ENCODE data around the gene AMPH. TPM values are rescaled to one million over a fixed set of nuclear protein-coding genes. Genes with fewer than 3 reads are reported as not detected.
"Not testable (repeated sequence)": the region's sequence is repeated elsewhere in the genome, so short reads cannot be mapped to it uniquely, and the experiment has no call there.

AMPH gene
- total RNA-seq, 1 experiment from 2014 or later: not detected

GRCh38 chr7:38632411-38632810, 1.2 kb upstream of the AMPH start:
- in situ Hi-C loops (cut with HindIII; ENCODE audit: low pct_unique_long_range_greater_than_20kb, low sequenced_read_pairs): no loop called here
- DNase-seq (ENCODE audit: low read depth): no peak

GRCh38 chr7:38629651-38630510, 1.3 kb downstream of the AMPH start:
- DNase-seq (ENCODE audit: low read depth): peak; percentile 1
- in situ Hi-C loops (cut with HindIII; ENCODE audit: low pct_unique_long_range_greater_than_20kb, low sequenced_read_pairs): no loop called here

GRCh38 chr7:38628630-38629385, 2.4 kb downstream of the AMPH start:
- in situ Hi-C loops (cut with HindIII; ENCODE audit: low pct_unique_long_range_greater_than_20kb, low sequenced_read_pairs): no loop called here
- DNase-seq (ENCODE audit: low read depth): no peak

- DNase-seq (ENCODE audit: low read depth): no peak
Measured at GRCh38 chr7:38625866-38626265, 5.3 kb downstream of the AMPH start.

GRCh38 chr7:38615665-38616064, 15.5 kb downstream of the AMPH start:
- in situ Hi-C loops (cut with HindIII; ENCODE audit: low pct_unique_long_range_greater_than_20kb, low sequenced_read_pairs): no loop called here
- no peak for DNase-seq (ENCODE audit: low read depth)

More at GRCh38 chr7:38625866-38626265, 5.3 kb downstream of the AMPH start:
- in situ Hi-C loops (cut with HindIII; ENCODE audit: low pct_unique_long_range_greater_than_20kb, low sequenced_read_pairs): no loop called here

- no peak for DNase-seq (ENCODE audit: low read depth)
- in situ Hi-C loops (cut with HindIII; ENCODE audit: low pct_unique_long_range_greater_than_20kb, low sequenced_read_pairs): no loop called here
Measured at GRCh38 chr7:38607466-38607865, 23.7 kb downstream of the AMPH start.

GRCh38 chr7:38600741-38601140, 30.4 kb downstream of the AMPH start:
- no peak for DNase-seq (ENCODE audit: low read depth)
- in situ Hi-C loops (cut with HindIII; ENCODE audit: low pct_unique_long_range_greater_than_20kb, low sequenced_read_pairs): no loop called here

GRCh38 chr7:38594949-38595348, 36.2 kb downstream of the AMPH start:
- in situ Hi-C loops (cut with HindIII; ENCODE audit: low pct_unique_long_range_greater_than_20kb, low sequenced_read_pairs): no loop called here
- DNase-seq (ENCODE audit: low read depth): no peak

- DNase-seq (ENCODE audit: low read depth): no peak
- in situ Hi-C loops (cut with HindIII; ENCODE audit: low pct_unique_long_range_greater_than_20kb, low sequenced_read_pairs): no loop called here
Measured at GRCh38 chr7:38592737-38593288, 38.4 kb downstream of the AMPH start.

GRCh38 chr7:38585572-38586354, 45.4 kb downstream of the AMPH start:
- DNase-seq (ENCODE audit: low read depth): no peak
- in situ Hi-C loops (cut with HindIII; ENCODE audit: low pct_unique_long_range_greater_than_20kb, low sequenced_read_pairs): no loop called here

GRCh38 chr7:38584443-38585210, 46.5 kb downstream of the AMPH start:
- DNase-seq (ENCODE audit: low read depth): peak; percentile 39
- in situ Hi-C loops (cut with HindIII; ENCODE audit: low pct_unique_long_range_greater_than_20kb, low sequenced_read_pairs): no loop called here

- in situ Hi-C loops (cut with HindIII; ENCODE audit: low pct_unique_long_range_greater_than_20kb, low sequenced_read_pairs): no loop called here
Measured at GRCh38 chr7:38580485-38580884, 50.7 kb downstream of the AMPH start.

GRCh38 chr7:38574086-38574485, 57.1 kb downstream of the AMPH start:
- in situ Hi-C loops (cut with HindIII; ENCODE audit: low pct_unique_long_range_greater_than_20kb, low sequenced_read_pairs): no loop called here
- no peak for DNase-seq (ENCODE audit: low read depth)

More at GRCh38 chr7:38580485-38580884, 50.7 kb downstream of the AMPH start:
- DNase-seq (ENCODE audit: low read depth): no peak

- DNase-seq (ENCODE audit: low read depth); in situ Hi-C loops (cut with HindIII; ENCODE audit: low pct_unique_long_range_greater_than_20kb, low sequenced_read_pairs): not testable (repeated sequence)
Measured at GRCh38 chr7:38571620-38572019, 59.6 kb downstream of the AMPH start.

GRCh38 chr7:38568497-38568896, 62.7 kb downstream of the AMPH start:
- DNase-seq (ENCODE audit: low read depth): no peak
- in situ Hi-C loops (cut with HindIII; ENCODE audit: low pct_unique_long_range_greater_than_20kb, low sequenced_read_pairs): no loop called here

- DNase-seq (ENCODE audit: low read depth): no peak
Measured at GRCh38 chr7:38565289-38565688, 65.9 kb downstream of the AMPH start.

GRCh38 chr7:38563741-38564140, 67.4 kb downstream of the AMPH start:
- in situ Hi-C loops (cut with HindIII; ENCODE audit: low pct_unique_long_range_greater_than_20kb, low sequenced_read_pairs): no loop called here
- no peak for DNase-seq (ENCODE audit: low read depth)

More at GRCh38 chr7:38565289-38565688, 65.9 kb downstream of the AMPH start:
- in situ Hi-C loops (cut with HindIII; ENCODE audit: low pct_unique_long_range_greater_than_20kb, low sequenced_read_pairs): no loop called here

- in situ Hi-C loops (cut with HindIII; ENCODE audit: low pct_unique_long_range_greater_than_20kb, low sequenced_read_pairs): no loop called here
- DNase-seq (ENCODE audit: low read depth): no peak
Measured at GRCh38 chr7:38561166-38561565, 70.0 kb downstream of the AMPH start.
